ENCODE results near the gene RC3H1. TPM values are rescaled to one million over a fixed set of nuclear protein-coding genes. Genes with fewer than 3 reads are reported as not detected.

RC3H1 gene
- total and polyA plus RNA-seq, 4 donors = 2.0 to 20.7 (median 9.7) TPM

- H3K4me3 ChIP-seq (ENCODE audit: low read depth in 1 of 3, low read length in 3 of 3) = no peak overlapping the region
- no peak overlapping the region for H3K9ac ChIP-seq (ENCODE audit: low read depth in 1 of 2, low read length in 2 of 2)
- TF ChIP-seq RXRA (IDR thresholded peaks at IDR 0.05) = no peak
- TF ChIP-seq, protein P1, sequence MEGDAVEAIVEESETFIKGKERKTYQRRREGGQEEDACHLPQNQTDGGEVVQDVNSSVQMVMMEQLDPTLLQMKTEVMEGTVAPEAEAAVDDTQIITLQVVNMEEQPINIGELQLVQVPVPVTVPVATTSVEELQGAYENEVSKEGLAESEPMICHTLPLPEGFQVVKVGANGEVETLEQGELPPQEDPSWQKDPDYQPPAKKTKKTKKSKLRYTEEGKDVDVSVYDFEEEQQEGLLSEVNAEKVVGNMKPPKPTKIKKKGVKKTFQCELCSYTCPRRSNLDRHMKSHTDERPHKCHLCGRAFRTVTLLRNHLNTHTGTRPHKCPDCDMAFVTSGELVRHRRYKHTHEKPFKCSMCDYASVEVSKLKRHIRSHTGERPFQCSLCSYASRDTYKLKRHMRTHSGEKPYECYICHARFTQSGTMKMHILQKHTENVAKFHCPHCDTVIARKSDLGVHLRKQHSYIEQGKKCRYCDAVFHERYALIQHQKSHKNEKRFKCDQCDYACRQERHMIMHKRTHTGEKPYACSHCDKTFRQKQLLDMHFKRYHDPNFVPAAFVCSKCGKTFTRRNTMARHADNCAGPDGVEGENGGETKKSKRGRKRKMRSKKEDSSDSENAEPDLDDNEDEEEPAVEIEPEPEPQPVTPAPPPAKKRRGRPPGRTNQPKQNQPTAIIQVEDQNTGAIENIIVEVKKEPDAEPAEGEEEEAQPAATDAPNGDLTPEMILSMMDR (IDR thresholded peaks at IDR 0.05; ENCODE audit: low read depth, low read length, missing input control) = no peak
- no peak for TF ChIP-seq FOXA2 (IDR thresholded peaks at IDR 0.05)
- TF ChIP-seq RAD21 (IDR thresholded peaks at IDR 0.05) = no peak
- TF ChIP-seq JUND (IDR thresholded peaks at IDR 0.05) = no peak
- no peak for TF ChIP-seq HNF4G (IDR thresholded peaks at IDR 0.05)
- TF ChIP-seq YY1 (IDR thresholded peaks at IDR 0.05) = no peak
- TF ChIP-seq, protein P2, sequence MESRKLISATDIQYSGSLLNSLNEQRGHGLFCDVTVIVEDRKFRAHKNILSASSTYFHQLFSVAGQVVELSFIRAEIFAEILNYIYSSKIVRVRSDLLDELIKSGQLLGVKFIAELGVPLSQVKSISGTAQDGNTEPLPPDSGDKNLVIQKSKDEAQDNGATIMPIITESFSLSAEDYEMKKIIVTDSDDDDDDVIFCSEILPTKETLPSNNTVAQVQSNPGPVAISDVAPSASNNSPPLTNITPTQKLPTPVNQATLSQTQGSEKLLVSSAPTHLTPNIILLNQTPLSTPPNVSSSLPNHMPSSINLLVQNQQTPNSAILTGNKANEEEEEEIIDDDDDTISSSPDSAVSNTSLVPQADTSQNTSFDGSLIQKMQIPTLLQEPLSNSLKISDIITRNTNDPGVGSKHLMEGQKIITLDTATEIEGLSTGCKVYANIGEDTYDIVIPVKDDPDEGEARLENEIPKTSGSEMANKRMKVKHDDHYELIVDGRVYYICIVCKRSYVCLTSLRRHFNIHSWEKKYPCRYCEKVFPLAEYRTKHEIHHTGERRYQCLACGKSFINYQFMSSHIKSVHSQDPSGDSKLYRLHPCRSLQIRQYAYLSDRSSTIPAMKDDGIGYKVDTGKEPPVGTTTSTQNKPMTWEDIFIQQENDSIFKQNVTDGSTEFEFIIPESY (IDR thresholded peaks at IDR 0.05) = no peak
- TF ChIP-seq, protein P3, sequence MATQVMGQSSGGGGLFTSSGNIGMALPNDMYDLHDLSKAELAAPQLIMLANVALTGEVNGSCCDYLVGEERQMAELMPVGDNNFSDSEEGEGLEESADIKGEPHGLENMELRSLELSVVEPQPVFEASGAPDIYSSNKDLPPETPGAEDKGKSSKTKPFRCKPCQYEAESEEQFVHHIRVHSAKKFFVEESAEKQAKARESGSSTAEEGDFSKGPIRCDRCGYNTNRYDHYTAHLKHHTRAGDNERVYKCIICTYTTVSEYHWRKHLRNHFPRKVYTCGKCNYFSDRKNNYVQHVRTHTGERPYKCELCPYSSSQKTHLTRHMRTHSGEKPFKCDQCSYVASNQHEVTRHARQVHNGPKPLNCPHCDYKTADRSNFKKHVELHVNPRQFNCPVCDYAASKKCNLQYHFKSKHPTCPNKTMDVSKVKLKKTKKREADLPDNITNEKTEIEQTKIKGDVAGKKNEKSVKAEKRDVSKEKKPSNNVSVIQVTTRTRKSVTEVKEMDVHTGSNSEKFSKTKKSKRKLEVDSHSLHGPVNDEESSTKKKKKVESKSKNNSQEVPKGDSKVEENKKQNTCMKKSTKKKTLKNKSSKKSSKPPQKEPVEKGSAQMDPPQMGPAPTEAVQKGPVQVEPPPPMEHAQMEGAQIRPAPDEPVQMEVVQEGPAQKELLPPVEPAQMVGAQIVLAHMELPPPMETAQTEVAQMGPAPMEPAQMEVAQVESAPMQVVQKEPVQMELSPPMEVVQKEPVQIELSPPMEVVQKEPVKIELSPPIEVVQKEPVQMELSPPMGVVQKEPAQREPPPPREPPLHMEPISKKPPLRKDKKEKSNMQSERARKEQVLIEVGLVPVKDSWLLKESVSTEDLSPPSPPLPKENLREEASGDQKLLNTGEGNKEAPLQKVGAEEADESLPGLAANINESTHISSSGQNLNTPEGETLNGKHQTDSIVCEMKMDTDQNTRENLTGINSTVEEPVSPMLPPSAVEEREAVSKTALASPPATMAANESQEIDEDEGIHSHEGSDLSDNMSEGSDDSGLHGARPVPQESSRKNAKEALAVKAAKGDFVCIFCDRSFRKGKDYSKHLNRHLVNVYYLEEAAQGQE (IDR thresholded peaks at IDR 0.05) = no peak
- no peak for TF ChIP-seq HNF4A (conservative IDR thresholded peaks at IDR 0.05)
- no peak for TF ChIP-seq TAF1 (conservative IDR thresholded peaks at IDR 0.05)
- no peak for TF ChIP-seq GABPA (IDR thresholded peaks at IDR 0.05 in 1 of 2, conservative IDR thresholded peaks at IDR 0.05 in 1 of 2)
- TF ChIP-seq, protein P4, sequence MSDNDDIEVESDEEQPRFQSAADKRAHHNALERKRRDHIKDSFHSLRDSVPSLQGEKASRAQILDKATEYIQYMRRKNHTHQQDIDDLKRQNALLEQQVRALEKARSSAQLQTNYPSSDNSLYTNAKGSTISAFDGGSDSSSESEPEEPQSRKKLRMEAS (IDR thresholded peaks at IDR 0.05) = no peak
- no peak for TF ChIP-seq NR2F2 (IDR thresholded peaks at IDR 0.05)
- no peak for TF ChIP-seq FOXA1 (IDR thresholded peaks at IDR 0.05)
- TF ChIP-seq EGR1 (IDR thresholded peaks at IDR 0.05; ENCODE audit: low read depth in 2 of 2) = no peak
- TF ChIP-seq, protein P5, sequence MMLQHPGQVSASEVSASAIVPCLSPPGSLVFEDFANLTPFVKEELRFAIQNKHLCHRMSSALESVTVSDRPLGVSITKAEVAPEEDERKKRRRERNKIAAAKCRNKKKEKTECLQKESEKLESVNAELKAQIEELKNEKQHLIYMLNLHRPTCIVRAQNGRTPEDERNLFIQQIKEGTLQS (IDR thresholded peaks at IDR 0.05) = no peak
- no peak for TF ChIP-seq SP1 (IDR thresholded peaks at IDR 0.05)
- H3K27me3 ChIP-seq (ENCODE audit: control insufficient read depth in 4 of 4, insufficient read depth in 4 of 4, low read length in 3 of 4) = no peaks in the 10 kb centered on the region
- peaks cover 9 to 47% (median 42%) of the 10 kb centered on the region in 4 donors for H3K36me3 ChIP-seq (ENCODE audit: control insufficient read depth in 4 of 4, insufficient read depth in 3 of 4, low read depth in 1 of 4, low read length in 3 of 4)
- no peaks in the 10 kb centered on the region for H3K9me3 ChIP-seq (ENCODE audit: control insufficient read depth in 4 of 4, low read length in 3 of 4)
- DNase-seq (ENCODE audit: low spot score) = no peak
- 99% methylated on average over 4 of the region's 4 CpGs for WGBS
- no peak overlapping the region for H3K27ac ChIP-seq (ENCODE audit: low read depth in 1 of 2, low read length in 2 of 2)
- peaks cover 0 to 3% (median 0%) of the 10 kb centered on the region in 4 donors for H3K4me1 ChIP-seq (ENCODE audit: control insufficient read depth in 4 of 4, insufficient read depth in 4 of 4, low read length in 3 of 4)
These were observed 73.6 kb downstream of the RC3H1 start for GRCh38 chr1:173948594-173948993.

Data from liver (tissue), 9 donors.